HG03196 (cell line): Measurements from ENCODE around the gene FIGN.

ENCODE experiments used
- ATAC-seq: cut with Tn5 transposase; IDR thresholded peaks from one replicate; pipeline ENCODE4 v1.9.1; 2021; ENCODE audit not compliant: unreplicated experiment

The FIGN gene, protein sequence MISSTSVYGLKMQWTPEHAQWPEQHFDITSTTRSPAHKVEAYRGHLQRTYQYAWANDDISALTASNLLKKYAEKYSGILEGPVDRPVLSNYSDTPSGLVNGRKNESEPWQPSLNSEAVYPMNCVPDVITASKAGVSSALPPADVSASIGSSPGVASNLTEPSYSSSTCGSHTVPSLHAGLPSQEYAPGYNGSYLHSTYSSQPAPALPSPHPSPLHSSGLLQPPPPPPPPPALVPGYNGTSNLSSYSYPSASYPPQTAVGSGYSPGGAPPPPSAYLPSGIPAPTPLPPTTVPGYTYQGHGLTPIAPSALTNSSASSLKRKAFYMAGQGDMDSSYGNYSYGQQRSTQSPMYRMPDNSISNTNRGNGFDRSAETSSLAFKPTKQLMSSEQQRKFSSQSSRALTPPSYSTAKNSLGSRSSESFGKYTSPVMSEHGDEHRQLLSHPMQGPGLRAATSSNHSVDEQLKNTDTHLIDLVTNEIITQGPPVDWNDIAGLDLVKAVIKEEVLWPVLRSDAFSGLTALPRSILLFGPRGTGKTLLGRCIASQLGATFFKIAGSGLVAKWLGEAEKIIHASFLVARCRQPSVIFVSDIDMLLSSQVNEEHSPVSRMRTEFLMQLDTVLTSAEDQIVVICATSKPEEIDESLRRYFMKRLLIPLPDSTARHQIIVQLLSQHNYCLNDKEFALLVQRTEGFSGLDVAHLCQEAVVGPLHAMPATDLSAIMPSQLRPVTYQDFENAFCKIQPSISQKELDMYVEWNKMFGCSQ

DNA sequence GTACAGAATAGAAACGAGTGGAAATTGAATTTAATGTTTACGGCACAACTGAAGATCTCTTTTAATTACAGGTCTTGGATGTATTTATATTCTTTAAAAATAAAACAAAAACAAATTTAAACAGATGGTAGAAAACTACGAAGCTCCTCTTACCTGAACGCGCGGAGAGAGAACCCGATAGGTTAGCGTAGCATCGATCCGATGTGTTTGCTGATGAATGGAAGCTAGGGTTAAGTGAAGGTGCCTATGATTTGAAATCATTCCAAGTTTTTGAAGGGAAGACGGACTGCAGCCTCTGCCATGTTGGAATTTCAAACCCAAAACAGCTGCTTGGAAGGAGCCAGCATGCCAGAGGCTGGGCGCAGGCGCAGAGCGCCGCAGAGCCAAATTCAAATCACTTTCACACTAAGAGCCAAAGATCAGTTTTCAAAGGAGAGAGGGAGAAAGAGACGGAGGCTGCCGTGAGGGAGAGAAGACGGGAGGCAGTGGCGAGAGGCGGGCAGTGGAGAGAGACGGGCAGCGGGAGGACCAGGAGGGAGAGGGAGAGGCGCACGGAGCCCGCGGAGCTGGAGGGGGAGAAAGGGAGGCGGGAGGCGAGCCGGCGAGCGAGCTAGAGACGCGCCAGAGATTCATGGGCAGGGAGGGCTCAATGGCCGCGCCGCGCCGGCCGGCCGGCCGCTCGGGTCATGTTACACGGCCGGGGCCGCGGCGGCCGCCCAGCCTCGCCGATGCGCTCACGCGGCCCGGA, at the start of gene FIGN:
Gene FIGN, minus strand, starts transcription at position 324 of the 748 bp plus-strand sequence. CDS start 1,081 bp downstream, outside the sequence.
- no peak for ATAC-seq

- ATAC-seq: no peak
These were observed 49.4 kb upstream of the FIGN start for GRCh38 chr2:163785162-163785561.

DNA sequence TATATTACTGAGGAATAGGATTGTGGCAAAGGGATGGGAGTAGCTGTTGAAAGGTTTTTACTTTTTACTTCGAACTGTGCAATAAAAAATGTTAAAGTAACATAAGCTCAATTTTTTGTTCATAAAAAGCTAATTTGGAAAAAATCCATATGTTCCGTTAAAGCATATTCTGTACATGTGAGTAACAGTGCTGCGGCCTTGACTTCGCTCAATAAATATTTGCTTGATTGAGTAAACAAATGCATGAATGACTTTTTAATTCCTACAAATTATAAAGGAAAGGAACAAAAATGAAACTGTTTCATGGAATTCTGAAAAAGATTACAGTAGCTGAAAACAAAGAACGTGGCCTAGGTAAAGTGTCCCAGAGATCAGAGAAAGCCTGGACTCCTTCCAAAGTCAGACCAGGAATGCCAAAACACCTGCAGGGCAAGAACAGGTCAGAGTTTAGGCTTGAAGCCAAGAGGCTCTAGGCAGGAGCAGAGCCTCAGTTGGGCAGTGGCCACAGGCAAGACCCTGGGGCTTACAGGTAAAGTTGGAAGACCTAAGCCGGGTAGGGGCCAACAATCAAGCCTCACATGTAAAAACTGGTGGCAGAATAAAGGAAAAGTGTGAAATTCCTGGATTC, 44.3 kb upstream of the FIGN start:
- ATAC-seq: no peak

DNA sequence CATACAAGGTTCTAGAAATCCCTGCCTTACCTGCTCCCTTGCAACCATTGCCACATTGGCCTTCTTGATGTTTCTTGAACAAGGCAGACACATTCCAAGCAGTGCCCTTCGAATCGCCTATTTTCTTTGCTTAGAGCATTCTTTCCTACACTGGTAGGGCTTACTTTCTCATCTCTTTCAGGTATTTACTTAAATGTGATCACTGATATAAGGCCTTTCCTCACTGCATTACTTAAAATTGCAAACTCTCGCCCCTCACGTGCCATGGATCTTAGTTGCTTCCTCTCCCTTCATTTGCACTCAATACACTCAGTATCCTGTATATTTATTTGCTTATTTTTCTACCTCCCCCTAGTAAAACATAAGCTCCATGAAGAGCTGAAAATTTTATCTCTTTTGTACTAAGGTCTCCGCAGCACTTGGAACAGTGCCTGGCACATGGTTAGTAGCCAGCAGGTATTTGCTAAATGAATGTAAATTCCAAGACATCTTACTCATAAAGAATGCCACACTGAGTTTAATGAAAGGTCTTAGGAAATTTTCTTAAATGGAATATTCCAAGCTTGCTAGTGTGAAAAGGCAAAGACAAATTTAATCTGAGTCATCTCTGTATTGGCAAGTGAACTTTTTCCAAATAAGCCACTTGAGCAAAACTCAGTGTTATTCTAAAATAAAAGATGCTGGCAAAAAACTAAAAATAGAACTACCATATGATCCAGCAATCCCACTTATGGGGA, 42.4 kb upstream of the FIGN start:
- ATAC-seq: no peak

GRCh38 chr2:163775304-163775703, 39.5 kb upstream of the FIGN start:
- no peak for ATAC-seq

GRCh38 chr2:163774862-163775261, 39.1 kb upstream of the FIGN start:
- no peak for ATAC-seq

- ATAC-seq: no peak
These were observed 37.5 kb upstream of the FIGN start for GRCh38 chr2:163773276-163773675.

- no peak for ATAC-seq
These were observed 35.8 kb upstream of the FIGN start for GRCh38 chr2:163771596-163771995.

DNA sequence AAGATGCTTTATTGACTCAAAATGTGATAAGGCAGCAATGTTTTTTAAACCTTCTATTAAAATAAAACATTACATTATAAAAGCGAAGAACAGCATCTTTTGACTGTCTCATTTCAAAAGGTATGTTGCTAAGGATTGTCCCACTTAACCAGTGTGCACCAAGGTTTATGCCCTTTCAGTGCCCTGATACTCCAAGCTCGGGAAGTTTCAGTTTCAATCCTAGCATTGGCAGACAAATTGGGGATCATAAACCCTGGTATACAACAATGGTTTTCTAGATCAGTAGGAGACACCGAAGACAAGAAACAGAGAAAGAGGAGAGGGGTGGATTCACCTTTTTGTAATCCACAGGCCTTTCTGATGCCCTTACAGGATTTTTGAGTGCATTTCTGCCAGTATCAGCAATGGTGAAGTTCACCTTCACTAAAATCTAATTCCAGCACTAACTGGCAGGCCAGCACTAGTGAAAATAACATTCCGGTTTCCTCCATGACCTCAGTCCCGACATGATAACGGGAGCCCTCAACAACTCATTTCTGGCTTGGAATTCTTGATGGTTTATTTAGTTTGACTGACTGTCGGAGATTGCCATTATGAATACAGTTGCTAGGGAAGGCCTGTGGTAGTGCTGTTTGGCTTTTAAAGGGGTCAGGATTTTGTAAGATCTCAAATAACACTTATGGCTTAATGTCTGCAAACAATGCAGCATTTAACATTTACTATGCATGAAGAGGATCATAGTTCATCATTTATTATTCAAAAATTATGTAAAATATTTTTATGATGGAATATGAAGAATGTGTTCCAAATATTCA, 33.3 kb upstream of the FIGN start:
- no peak for ATAC-seq

DNA sequence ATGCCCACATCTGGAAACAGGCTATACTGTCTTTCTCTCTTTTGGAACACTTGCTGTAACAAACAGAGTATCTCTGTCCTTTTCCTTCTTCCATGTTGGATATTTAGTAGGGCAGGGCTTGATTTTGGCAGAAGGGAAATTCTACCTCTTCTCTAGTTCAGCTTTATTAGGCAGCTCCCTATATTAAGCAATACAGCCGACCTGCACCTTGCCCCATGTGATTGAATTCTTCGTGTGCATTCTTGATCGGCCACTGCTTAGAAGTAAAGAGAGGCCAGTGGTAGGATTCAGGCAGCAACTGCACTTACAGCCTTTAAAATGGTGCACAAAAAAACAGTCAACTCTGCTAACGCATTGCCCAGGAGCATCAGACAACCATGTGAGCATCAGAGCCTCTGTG, 31.3 kb upstream of the FIGN start:
- ATAC-seq: no peak

DNA sequence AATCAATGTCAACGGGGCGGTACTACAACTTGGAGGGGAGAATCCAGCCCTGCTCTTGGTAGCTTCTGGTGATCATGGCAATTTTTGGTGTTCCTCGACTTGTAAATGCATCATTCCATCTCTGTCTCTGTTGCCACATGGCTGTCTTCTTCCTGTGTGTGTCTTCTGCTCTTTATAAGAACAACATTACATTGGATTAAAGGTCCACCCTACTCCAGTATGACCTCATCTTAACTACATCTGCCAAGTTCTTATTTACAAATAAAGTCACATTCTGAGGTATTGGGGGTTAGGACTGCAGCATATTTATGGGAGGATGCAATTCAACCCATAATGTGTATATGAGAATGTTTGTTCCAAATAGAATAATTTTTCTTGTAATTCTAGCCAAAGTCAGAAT, 28.8 kb upstream of the FIGN start:
- ATAC-seq: no peak

DNA sequence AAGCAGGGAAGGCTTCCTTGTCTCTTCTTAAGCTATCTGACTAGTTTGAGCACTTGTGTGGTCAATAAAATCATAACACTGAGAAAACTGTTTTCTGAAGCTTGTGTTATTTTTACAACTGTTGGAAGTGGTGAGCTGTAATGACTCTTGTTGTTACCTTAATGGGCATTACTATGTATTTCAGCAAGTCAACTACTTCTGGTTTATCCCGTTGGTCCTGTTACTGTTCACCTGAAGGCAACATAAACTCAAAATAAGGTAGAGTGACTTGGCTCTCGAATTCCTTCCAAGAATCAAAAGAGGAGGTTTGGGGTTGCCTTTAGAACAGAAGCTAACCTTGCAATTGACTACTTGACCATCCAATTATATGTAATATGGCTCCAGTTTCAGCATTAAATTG, 23.2 kb upstream of the FIGN start:
- no peak for ATAC-seq

DNA sequence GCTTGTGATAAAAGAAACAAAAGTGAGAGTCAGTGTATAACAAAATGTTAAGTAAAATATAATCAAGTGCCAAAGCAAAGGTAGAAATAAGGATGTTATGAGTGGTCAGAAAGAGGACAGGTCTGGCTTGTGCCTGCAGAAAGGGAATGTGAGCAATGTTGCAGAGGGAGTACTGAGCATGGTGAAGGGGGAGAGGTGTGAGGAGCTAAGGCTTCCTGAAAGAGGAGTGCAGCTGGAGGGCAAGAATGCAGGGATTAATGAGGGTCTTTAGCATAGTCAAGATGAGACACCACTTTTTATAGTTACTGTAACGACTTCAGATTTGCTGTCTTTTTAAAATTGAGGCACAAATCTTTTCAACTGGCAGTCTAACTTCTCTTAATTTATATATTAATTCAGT, 22.0 kb upstream of the FIGN start:
- ATAC-seq: no peak

- ATAC-seq: no peak
These were observed 20.8 kb upstream of the FIGN start for GRCh38 chr2:163756588-163756987.

GRCh38 chr2:163755366-163755765, 19.6 kb upstream of the FIGN start:
- ATAC-seq: no peak

- no peak for ATAC-seq
These were observed 17.9 kb upstream of the FIGN start for GRCh38 chr2:163753726-163754125.

DNA sequence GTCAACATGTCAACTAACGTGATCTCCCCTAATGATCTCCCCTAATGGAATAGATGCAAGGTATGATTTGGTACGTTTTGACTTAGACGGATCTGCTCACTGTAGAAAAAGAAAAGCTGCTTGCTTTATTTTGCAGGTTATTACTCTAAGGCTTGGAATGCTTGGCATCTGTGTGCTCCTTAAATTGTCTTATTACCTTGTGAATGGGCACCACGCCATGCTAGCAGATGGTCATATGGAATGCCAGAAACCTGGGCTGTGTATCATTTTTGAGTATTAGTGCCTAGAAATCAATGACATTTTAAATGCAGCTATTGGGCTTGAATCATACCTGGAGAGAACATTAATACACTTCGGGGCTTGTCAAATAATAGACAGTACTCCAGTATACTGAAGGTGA, 16.5 kb upstream of the FIGN start:
- no peak for ATAC-seq

GRCh38 chr2:163751696-163752095, 15.9 kb upstream of the FIGN start:
- no peak for ATAC-seq

- ATAC-seq: no peak
These were observed 12.6 kb upstream of the FIGN start for GRCh38 chr2:163748420-163748819.

- ATAC-seq: no peak
These were observed 5.6 kb upstream of the FIGN start for GRCh38 chr2:163741435-163741834.
